ENCODE measurements around the gene ISM1.

DNA sequence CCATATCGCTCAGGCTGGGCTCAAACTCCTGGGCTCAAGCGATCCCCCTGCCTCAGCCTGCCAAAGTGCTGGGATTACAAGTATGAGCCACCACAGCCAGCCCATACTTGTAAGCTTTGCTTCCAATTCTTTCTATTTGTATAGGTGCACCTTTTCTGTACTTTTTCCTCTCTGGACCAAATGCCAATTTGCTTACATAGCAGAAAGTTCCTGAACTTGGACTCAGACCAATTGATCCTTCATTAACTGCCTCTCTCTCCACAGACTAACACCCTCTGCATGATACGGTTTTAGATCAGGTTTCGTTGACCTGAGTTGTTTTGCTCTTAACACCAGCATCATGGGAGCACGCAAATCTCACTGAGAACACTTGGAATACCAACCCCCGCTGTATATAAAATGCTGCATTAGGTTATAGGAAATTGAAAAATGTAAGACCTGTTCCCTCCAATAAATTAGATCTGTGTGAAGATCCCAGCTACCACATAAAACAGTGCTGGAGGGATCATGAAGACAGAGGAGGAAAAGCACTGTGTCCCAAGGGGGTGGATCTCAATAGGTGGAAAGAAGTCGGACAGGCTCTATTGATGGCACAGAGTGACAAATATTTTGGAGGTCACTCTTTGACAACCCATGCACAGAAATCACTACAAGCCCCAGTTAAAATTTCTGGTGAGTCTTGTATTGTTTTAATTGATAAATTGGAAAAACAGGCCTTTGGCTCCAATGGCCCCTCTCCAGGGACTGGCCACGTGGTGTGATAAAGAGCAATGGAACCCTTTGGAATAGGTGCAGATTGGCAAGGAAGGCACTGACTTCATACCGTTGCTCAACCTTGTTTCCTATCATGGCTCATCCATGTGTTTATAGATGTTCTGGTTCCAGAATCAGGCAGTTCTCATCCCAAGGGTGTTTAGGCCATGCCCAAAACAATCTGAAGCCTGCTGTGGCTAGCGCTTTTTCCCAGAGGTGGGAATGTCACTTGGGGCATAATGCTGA lies 51.2 kb downstream of the ISM1 start:
- TF ChIP-seq, protein P1, sequence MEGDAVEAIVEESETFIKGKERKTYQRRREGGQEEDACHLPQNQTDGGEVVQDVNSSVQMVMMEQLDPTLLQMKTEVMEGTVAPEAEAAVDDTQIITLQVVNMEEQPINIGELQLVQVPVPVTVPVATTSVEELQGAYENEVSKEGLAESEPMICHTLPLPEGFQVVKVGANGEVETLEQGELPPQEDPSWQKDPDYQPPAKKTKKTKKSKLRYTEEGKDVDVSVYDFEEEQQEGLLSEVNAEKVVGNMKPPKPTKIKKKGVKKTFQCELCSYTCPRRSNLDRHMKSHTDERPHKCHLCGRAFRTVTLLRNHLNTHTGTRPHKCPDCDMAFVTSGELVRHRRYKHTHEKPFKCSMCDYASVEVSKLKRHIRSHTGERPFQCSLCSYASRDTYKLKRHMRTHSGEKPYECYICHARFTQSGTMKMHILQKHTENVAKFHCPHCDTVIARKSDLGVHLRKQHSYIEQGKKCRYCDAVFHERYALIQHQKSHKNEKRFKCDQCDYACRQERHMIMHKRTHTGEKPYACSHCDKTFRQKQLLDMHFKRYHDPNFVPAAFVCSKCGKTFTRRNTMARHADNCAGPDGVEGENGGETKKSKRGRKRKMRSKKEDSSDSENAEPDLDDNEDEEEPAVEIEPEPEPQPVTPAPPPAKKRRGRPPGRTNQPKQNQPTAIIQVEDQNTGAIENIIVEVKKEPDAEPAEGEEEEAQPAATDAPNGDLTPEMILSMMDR (IDR thresholded peaks at IDR 0.05): no peak
- TF ChIP-seq EP300 (IDR thresholded peaks at IDR 0.05) (no peak), POLR2A (IDR thresholded peaks at IDR 0.05) (no peak)

Data from stomach (tissue), 4 donors.